Aorta (tissue), 5 donors: ENCODE data around the gene CPSF4. TPM values are rescaled to one million over a fixed set of nuclear protein-coding genes. Genes with fewer than 3 reads are reported as not detected.
A peak's percentile ranks its signal among the peaks of the same experiment; 100 is the strongest.

Source experiments
- ATAC-seq: fragments of 200-7000 bp; cut with Tn5 transposase; one replicate; pipeline ENCODE4 v1.9.1; 2022; ENCODE audit warnings: moderate library complexity; ENCODE audit not compliant: low FRiP score
- DNase-seq, 2 donors: peaks; one replicate each; pipeline ENCODE4 v3.0.0-alpha.2; 2020
- H3K27ac ChIP-seq, 2 donors: one replicate each; pipeline ENCODE4 v1.5.1; 2013; ENCODE audit warnings: low read length in 2 of 2, mild to moderate bottlenecking in 2 of 2, moderate library complexity in 2 of 2, control low read depth in 1 of 2, inconsistent platforms in 1 of 2, low read depth in 1 of 2
- H3K27me3 ChIP-seq, 2 donors: one replicate each; pipeline ENCODE4 v1.6.1; 2013; ENCODE audit warnings: control low read depth in 1 of 2, low read length in 1 of 2, mild to moderate bottlenecking in 1 of 2, moderate library complexity in 1 of 2; ENCODE audit not compliant: insufficient read depth in 2 of 2, control insufficient read depth in 1 of 2
- H3K36me3 ChIP-seq, 2 donors: one replicate each; pipeline ENCODE4 v1.6.1; 2013; ENCODE audit warnings: control low read depth in 1 of 2, low read length in 1 of 2, mild to moderate bottlenecking in 1 of 2; ENCODE audit not compliant: insufficient read depth in 2 of 2, control insufficient read depth in 1 of 2
- H3K4me1 ChIP-seq, 2 donors: one replicate each; pipeline ENCODE4 v1.6.1; 2013; ENCODE audit warnings: low read length in 2 of 2, control low read depth in 1 of 2, mild to moderate bottlenecking in 1 of 2, moderate library complexity in 1 of 2; ENCODE audit not compliant: insufficient read depth in 2 of 2, control insufficient read depth in 1 of 2
- H3K4me3 ChIP-seq, 2 donors: one replicate each; pipeline ENCODE4 v1.5.1; 2013; ENCODE audit warnings: low read length in 2 of 2, control low read depth in 1 of 2, mild to moderate bottlenecking in 1 of 2
- H3K9me3 ChIP-seq: one replicate; pipeline ENCODE4 v1.6.1; 2013; ENCODE audit warnings: mild to moderate bottlenecking, low read length; ENCODE audit not compliant: control insufficient read depth
- WGBS, 2 donors: extraction: QIAGEN DNeasy Blood & Tissue Kit; methylation state at CpG; one replicate each; pipeline ENCODE4 v1.1.7; 2013; 5-methylcytosine and 5-hydroxymethylcytosine counted together
- intact Hi-C, 2 donors: fragments of 100-400 bp; cut with DNase I; formaldehyde crosslinking; loops; one replicate each; pipeline versions ENCODE4 v1.14.2 to v1.15.0; 2022
- polyA plus RNA-seq, 2 donors: library from polyadenylated mRNA; stranded (reverse); fragments of 200-250 nt; gene quantifications; one replicate each; pipeline ENCODE4 v1.2.3, GENCODE V29; 2013
- total RNA-seq, 2 donors: library from RNA; stranded (reverse); fragmentation: NEBNext Ultra II Directional; extraction: Animal tissue kit (Norgen Biotek cat#: 25700); gene quantifications; one replicate each; pipeline ENCODE4 v1.2.1, GENCODE V29; 2021
- donor health status: healthy with polysubstance abuse.
- donor health status: Bipolar disorder and iron deficiency.
- donor health status: DM: no; HTN: no; CAD: no.
- donor health status: DM: no; HTN: no; CAD: no.
- donor health status: DM: yes; HTN: yes; CAD: no.

CPSF4 gene
- total and polyA plus RNA-seq, 4 donors: 24.2 to 48.9 (median 32.0) TPM

DNA sequence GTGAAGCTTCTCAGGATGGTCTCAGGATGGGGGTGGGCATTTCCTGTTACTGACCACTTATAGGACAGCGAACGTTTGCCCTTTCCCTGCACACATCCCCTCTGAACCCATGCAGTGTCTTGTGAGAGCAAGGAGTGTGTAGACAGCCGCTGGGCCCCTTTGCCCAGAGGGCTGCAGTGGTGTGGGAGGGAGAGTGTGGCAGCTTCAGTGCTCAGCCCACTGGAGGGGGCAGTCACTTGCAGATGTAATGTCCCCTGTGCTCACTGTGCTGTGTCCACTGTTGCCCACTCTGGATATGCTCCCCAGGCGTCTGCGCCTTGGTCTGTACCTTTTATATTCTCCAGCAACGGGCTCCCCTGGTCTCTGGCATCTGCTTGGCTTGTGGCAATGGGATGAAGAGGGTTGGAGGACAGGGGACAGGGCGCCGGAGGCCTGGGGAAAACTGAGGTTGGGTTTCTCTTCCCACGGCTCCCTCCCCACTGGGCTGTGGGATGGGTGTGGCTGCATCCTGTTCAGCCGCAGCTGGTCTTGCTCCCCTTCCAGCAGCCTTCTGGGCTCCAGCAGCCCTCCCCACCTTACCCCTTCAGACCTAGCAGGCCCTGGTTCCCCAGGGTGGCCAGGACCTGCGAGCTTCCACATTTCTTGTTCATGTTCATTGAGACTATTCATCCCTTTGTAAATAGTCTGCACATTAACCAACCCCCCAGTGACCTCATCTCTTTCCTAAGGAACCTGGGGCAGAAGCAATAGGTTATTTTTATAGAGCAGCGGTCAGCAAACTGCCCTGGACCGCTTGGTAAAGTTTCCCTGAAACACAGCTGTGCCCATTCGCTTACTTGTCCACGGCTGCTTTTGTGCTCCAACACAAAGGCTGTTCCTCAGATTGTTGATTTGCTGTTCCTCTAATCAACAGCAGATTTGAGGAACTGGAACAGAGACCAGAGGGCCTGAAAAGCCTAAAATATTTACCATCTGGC, 40.0 kb downstream of the CPSF4 start:
- Histone ChIP-seq H3K36me3 (peaks cover 0 to 1% of the 10 kb centered on the region in 2 donors), H3K9me3 (no peaks in the 10 kb centered on the region), H3K4me1 (no peaks in the 10 kb centered on the region), H3K4me3 (no peak overlapping the region), H3K27me3 (no peaks in the 10 kb centered on the region), H3K27ac (no peak overlapping the region)
- peak; percentile 25 for ATAC-seq
- peak in 1 of 2 donors; percentile 49 for DNase-seq
- WGBS, 2 donors: 84 to 91% methylated on average over 14 to 15 of the region's 15 CpGs
- intact Hi-C loops: no loop called here

DNA sequence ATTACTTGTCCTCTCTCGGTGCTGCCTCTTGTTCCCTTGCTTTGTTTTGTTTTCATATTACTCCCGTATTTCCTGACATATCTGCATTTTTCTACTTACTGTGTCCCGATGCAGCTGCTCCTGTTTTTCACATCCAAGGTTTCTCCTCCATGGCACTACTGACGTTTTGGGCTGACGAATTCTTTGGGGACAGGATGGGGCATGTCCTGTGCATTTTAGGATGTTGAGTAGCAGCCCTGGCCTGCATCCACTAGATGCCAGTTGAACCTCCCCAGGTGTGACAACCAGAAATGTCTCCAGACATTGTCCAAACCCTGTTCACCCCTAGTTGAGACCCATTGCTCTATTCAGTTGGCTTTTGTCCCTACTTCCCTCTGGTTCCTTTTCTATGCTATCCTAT, 46.4 kb downstream of the CPSF4 start:
- H3K9me3 ChIP-seq: no peaks in the 10 kb centered on the region
- H3K4me1 ChIP-seq: no peaks in the 10 kb centered on the region
- no peaks in the 10 kb centered on the region for H3K27me3 ChIP-seq
- DNase-seq (no peak), ATAC-seq (no peak)
- peaks cover 0 to 2% of the 10 kb centered on the region in 2 donors for H3K36me3 ChIP-seq
- WGBS, 2 donors: 84 to 87% methylated on average over 5 of the region's 5 CpGs
- intact Hi-C loops: no loop called here
- H3K27ac ChIP-seq: no peak overlapping the region
- no peak overlapping the region for H3K4me3 ChIP-seq

GRCh38 chr7:99489235-99489634, 50.5 kb downstream of the CPSF4 start:
- 88 to 89% methylated on average over 4 of the region's 4 CpGs for WGBS, 2 donors
- H3K4me1 ChIP-seq: no peaks in the 10 kb centered on the region
- no peaks in the 10 kb centered on the region for H3K27me3 ChIP-seq
- no peak overlapping the region for H3K27ac ChIP-seq
- H3K9me3 ChIP-seq: peaks cover 7% of the 10 kb centered on the region
- H3K4me3 ChIP-seq: no peak overlapping the region
- intact Hi-C loops: no loop called here
- DNase-seq: peak in 1 of 2 donors; percentile 13
- ATAC-seq: no peak
- peaks cover 4 to 9% of the 10 kb centered on the region in 2 donors for H3K36me3 ChIP-seq

GRCh38 chr7:99490878-99491277, 52.1 kb downstream of the CPSF4 start:
- no peaks in the 10 kb centered on the region for H3K4me1 ChIP-seq
- H3K36me3 ChIP-seq: peaks cover 4 to 9% of the 10 kb centered on the region in 2 donors
- H3K4me3 ChIP-seq: no peak overlapping the region
- intact Hi-C loops: no loop called here
- peaks cover 8% of the 10 kb centered on the region for H3K9me3 ChIP-seq
- DNase-seq (no peak), ATAC-seq (no peak)
- H3K27ac ChIP-seq: no peak overlapping the region
- 64 to 70% methylated on average over 3 of the region's 3 CpGs for WGBS, 2 donors
- no peaks in the 10 kb centered on the region for H3K27me3 ChIP-seq

GRCh38 chr7:99493823-99494222, 55.1 kb downstream of the CPSF4 start:
- Histone ChIP-seq H3K36me3 (peaks cover 4 to 10% of the 10 kb centered on the region in 2 donors), H3K9me3 (peaks cover 8% of the 10 kb centered on the region), H3K27me3 (no peaks in the 10 kb centered on the region), H3K4me3 (no peak overlapping the region), H3K4me1 (no peaks in the 10 kb centered on the region), H3K27ac (no peak overlapping the region)
- intact Hi-C loops: no loop called here
- ATAC-seq (no peak), DNase-seq (no peak)
- 98 to 99% methylated on average over 6 of the region's 6 CpGs for WGBS, 2 donors

DNA sequence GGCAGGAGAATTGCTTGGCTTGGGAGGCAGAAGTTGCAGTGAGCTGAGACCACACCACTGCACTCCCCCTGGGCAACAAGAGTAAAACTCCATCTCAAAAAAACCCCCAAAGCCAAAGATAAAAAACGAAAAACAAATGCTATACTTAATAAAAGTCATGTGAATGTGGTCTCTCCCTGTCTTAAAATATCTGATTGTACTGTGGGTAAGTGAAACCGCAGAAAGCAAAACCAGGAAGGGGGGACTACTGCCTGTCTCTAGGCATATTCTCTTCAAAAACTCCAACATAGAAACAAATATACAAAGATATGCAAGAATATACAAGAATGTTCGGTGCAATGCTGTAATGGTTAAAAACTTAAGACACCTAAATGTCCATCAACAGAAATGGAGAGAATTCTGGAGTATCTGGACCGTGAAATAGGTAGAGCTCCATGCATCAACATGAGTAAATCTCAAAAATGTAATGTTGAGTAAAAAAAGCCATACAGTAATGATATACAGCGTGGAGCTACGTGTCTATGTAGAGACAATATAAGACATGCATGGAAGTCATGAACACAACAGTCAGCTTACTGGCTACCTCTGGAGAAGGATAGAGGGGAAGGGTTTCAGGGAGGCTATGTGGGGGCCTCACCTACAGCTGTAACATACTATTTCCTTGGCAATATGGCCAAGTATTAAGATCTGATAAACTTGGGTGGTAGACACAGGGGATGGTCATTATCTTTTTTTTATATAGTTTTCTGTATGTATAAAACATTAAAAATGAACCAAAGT, 59.2 kb downstream of the CPSF4 start:
- 84 to 85% methylated on average over 6 of the region's 6 CpGs for WGBS, 2 donors
- intact Hi-C loops: no loop called here
- H3K4me3 ChIP-seq: peak overlapping the region in 1 of 2 donors; percentile 2
- H3K27me3 ChIP-seq: no peaks in the 10 kb centered on the region
- no peak for ATAC-seq
- H3K36me3 ChIP-seq: peaks cover 4 to 10% of the 10 kb centered on the region in 2 donors
- H3K9me3 ChIP-seq: peaks cover 8% of the 10 kb centered on the region
- H3K27ac ChIP-seq: no peak overlapping the region
- H3K4me1 ChIP-seq: no peaks in the 10 kb centered on the region
- DNase-seq: no peak

DNA sequence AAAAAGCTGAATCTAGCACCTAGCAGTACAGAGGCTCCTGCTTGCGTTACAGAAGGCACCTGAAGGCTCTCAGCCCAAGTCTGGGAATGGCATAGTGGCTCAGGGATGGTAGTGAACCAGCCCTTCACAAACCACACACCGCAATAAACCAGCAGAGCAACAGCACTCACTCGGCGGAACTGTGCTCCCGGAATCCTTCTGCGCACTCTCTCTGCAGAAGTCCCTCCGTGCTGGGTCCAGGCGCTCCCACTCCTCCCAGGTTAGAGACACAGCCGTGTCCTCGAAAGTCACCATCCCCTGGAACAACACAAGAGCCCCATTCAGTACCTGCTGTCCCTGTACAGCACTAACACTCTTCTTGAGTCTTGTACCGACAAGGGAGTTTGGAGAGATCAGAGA, 59.8 kb downstream of the CPSF4 start:
- H3K27me3 ChIP-seq: no peaks in the 10 kb centered on the region
- peaks cover 7% of the 10 kb centered on the region for H3K9me3 ChIP-seq
- H3K4me3 ChIP-seq: peak overlapping the region in 1 of 2 donors; percentile 91
- ATAC-seq: no peak
- peaks cover 2 to 10% of the 10 kb centered on the region in 2 donors for H3K36me3 ChIP-seq
- WGBS, 2 donors: 77 to 78% methylated on average over 11 of the region's 11 CpGs
- intact Hi-C loops: no loop called here
- no peaks in the 10 kb centered on the region for H3K4me1 ChIP-seq
- DNase-seq: no peak
- H3K27ac ChIP-seq: no peak overlapping the region

- no peaks in the 10 kb centered on the region for H3K4me1 ChIP-seq
- H3K36me3 ChIP-seq: peaks cover 0 to 3% of the 10 kb centered on the region in 2 donors
- peak overlapping the region in 1 of 2 donors; percentile 83 for H3K27ac ChIP-seq
- no peaks in the 10 kb centered on the region for H3K27me3 ChIP-seq
- intact Hi-C loops: no loop called here
- H3K4me3 ChIP-seq: peak overlapping the region; percentile 76 to 91
- no peak for DNase-seq
- peaks cover under 1% of the 10 kb centered on the region for H3K9me3 ChIP-seq
- WGBS, 2 donors: 0 to 1% methylated on average over 14 of the region's 14 CpGs
- no peak for ATAC-seq
Measured at GRCh38 chr7:99499371-99499720, 60.6 kb downstream of the CPSF4 start.
